Uterus (tissue), 4 donors: Measurements from ENCODE around the gene OSBPL1A. TPM values are rescaled to one million over a fixed set of nuclear protein-coding genes. Genes with fewer than 3 reads are reported as not detected.

Experiments used
- DNase-seq, 2 donors: peaks; one replicate each; pipeline ENCODE4 v3.0.0-alpha.2; 2019 to 2020
- H3K27ac ChIP-seq, 2 donors: fragments of 200-600 bp; sonication (generic); 1 replicate in 1 of 2; 2 replicates in 1 of 2; pipeline ENCODE4 v1.5.1; 2016 to 2018
- H3K27me3 ChIP-seq, 2 donors: fragments of 200-600 bp; sonication (generic); one replicate each; pipeline ENCODE4 v1.5.1; 2018 to 2019; ENCODE audit warnings: control low read depth in 1 of 2
- H3K36me3 ChIP-seq, 2 donors: fragments of 200-600 bp; sonication (generic); one replicate each; pipeline ENCODE4 v1.5.1; 2019; ENCODE audit warnings: control low read depth in 1 of 2
- H3K4me1 ChIP-seq, 2 donors: fragments of 200-600 bp; sonication (generic); one replicate each; pipeline ENCODE4 v1.5.1; 2018 to 2019; ENCODE audit warnings: control low read depth in 1 of 2
- H3K4me3 ChIP-seq, 2 donors: fragments of 200-600 bp; sonication (generic); 1 replicate in 1 of 2; 2 replicates in 1 of 2; pipeline ENCODE4 v1.5.1; 2018 to 2019; ENCODE audit warnings: mild to moderate bottlenecking in 1 of 2
- H3K9me3 ChIP-seq, 2 donors: fragments of 200-600 bp; sonication (generic); one replicate each; pipeline ENCODE4 v1.5.1; 2019; ENCODE audit warnings: control low read depth in 1 of 2
- CTCF ChIP-seq, 4 experiments: fragments of 200-600 bp in 2 of 4; fragments of 450-650 bp in 2 of 4; sonication (generic) in 2 of 4; IDR thresholded peaks; one replicate each; pipeline ENCODE4 v1.5.1; 2016 to 2019; ENCODE audit warnings: antibody characterized with exemption in 4 of 4, mild to moderate bottlenecking in 2 of 4, moderate library complexity in 1 of 4
- POLR2A ChIP-seq, 2 donors: fragments of 450-650 bp; IDR thresholded peaks; one replicate each; pipeline ENCODE4 v1.6.1; 2016; ENCODE audit warnings: antibody characterized with exemption in 2 of 2, mild to moderate bottlenecking in 1 of 2, moderate library complexity in 1 of 2
- intact Hi-C: fragments of 100-400 bp; cut with DNase I; formaldehyde crosslinking; loops from one replicate; pipeline ENCODE4 v1.15.1; 2023; ENCODE audit warnings: low total_unique reads
- total RNA-seq, 4 donors: library from RNA; depleted of rRNA in 3 of 4; stranded (reverse); fragments of >200 nt in 3 of 4; gene quantifications; one replicate each; pipeline versions ENCODE4 v1.1.0 to v1.2.4, GENCODE V29; 2014 to 2023
- donor health status: DM: yes; HTN: yes; CAD: no.

Gene OSBPL1A
- total RNA-seq, 4 donors from 2014 or later = 49.4 to 72.4 (median 62.5) TPM

DNA sequence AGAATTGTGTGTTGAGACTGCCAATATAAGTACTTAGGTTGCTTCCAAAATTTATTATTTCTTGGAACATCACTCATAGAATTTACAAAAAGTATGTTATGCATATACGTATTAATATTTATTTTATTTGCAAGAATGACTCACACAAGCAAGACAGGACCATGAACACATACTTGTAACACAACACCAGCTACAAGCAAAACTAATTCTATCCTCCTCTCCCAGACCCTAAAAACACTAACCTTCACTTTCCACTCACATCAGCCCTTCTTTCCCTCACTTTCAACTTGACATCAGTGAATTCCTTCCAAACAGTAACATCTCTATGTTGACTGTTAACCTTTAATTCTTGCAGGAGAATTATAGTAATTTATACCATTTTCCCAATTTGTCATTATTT, 24.3 kb downstream of the OSBPL1A start:
- no peak overlapping the region for H3K27ac ChIP-seq
- TF ChIP-seq CTCF (IDR thresholded peaks at IDR 0.05) = no peak
- TF ChIP-seq POLR2A (IDR thresholded peaks at IDR 0.05) = no peak
- H3K9me3 ChIP-seq = no peaks in the 10 kb centered on the region
- no peaks in the 10 kb centered on the region for H3K27me3 ChIP-seq
- H3K4me1 ChIP-seq = no peaks in the 10 kb centered on the region
- no peak for DNase-seq
- intact Hi-C loops = no loop called here
- no peaks in the 10 kb centered on the region for H3K36me3 ChIP-seq
- no peak overlapping the region for H3K4me3 ChIP-seq

DNA sequence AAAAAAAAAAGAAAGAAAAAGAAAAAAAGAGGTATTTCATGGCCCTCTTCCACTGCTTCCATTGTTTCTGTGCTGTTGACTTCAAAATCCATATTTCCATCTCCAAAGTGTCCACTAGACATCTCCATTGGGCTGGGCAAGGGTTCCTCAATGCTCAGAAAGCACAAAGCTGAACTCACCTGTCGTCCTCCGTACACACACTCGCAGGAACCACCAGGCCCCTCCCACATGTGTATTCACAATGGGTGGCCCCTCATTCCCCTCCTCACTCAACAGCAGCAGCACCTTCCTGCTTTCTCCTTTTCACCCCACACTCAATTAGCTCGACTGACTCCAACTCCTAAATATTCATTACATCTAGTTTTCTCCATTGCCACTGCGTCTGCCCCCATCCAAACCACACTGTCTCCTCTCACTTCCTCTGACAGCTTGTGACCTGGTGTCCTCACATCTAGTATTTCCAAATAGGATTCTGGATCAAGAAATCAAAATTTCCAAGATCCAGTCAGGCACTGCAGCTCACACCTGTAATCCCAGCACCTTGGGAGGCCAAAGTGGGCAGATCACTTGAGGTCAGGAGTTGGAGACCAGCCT, 25.2 kb downstream of the OSBPL1A start:
- intact Hi-C loops = no loop called here
- TF ChIP-seq POLR2A (IDR thresholded peaks at IDR 0.05) (no peak), CTCF (IDR thresholded peaks at IDR 0.05) (no peak)
- H3K4me3 ChIP-seq = no peak overlapping the region
- no peaks in the 10 kb centered on the region for H3K4me1 ChIP-seq
- no peaks in the 10 kb centered on the region for H3K36me3 ChIP-seq
- no peak for DNase-seq
- no peak overlapping the region for H3K27ac ChIP-seq
- H3K9me3 ChIP-seq = no peaks in the 10 kb centered on the region
- no peaks in the 10 kb centered on the region for H3K27me3 ChIP-seq

DNA sequence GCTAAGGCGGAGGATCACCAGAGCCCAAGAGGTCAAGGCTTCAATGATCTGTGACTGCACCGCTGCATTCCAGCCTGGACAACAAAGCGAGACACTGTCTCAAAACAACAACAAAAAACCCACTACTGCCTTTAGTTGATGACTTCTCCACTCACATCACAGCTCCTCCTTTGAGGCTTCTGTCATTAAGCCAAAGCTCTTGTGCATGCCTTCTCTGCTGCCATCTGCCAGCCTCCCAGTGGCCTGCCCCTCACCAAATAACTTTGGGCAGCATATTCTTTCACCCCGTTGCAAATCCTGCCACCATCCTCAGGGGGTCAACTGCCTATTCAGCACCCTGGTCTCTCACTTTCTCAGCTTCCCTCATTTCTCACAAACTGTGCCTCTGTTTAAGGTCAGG, 27.5 kb downstream of the OSBPL1A start:
- H3K9me3 ChIP-seq = no peaks in the 10 kb centered on the region
- no peak for TF ChIP-seq CTCF (IDR thresholded peaks at IDR 0.05)
- intact Hi-C loops = no loop called here
- H3K4me1 ChIP-seq = no peaks in the 10 kb centered on the region
- no peak for DNase-seq
- no peaks in the 10 kb centered on the region for H3K36me3 ChIP-seq
- H3K4me3 ChIP-seq = no peak overlapping the region
- no peak overlapping the region for H3K27ac ChIP-seq
- no peaks in the 10 kb centered on the region for H3K27me3 ChIP-seq

- intact Hi-C loops = no loop called here
- Histone ChIP-seq H3K4me3 (no peak overlapping the region), H3K9me3 (no peaks in the 10 kb centered on the region), H3K27me3 (no peaks in the 10 kb centered on the region), H3K27ac (no peak overlapping the region), H3K4me1 (no peaks in the 10 kb centered on the region), H3K36me3 (no peaks in the 10 kb centered on the region)
- DNase-seq = no peak
- no peak for TF ChIP-seq CTCF (IDR thresholded peaks at IDR 0.05)
- TF ChIP-seq POLR2A (IDR thresholded peaks at IDR 0.05) = no peak
These were observed 28.2 kb downstream of the OSBPL1A start for GRCh38 chr18:24369426-24369825.

DNA sequence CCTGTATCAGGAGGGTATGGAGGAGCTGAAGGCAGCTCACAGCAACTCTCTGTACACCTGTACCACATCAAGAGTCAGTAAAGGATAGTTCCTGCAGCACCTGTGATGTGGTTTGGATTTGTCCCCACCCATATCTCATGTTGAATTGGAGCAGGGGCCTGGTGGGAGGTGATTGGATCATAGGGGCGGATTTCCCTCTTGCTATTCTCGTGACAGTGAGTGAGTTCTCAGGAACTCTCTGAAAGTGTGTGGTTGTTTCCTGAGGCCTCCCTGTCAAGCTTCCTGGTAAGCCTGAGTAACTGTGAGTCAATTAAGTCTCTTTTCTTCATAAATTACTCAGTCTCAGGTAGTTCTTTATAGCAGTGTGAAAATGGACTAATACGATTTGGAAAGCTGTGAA, 28.9 kb downstream of the OSBPL1A start:
- no peaks in the 10 kb centered on the region for H3K27me3 ChIP-seq
- no peak for TF ChIP-seq POLR2A (IDR thresholded peaks at IDR 0.05)
- H3K4me3 ChIP-seq = no peak overlapping the region
- no peak overlapping the region for H3K27ac ChIP-seq
- no peak for DNase-seq
- intact Hi-C loops = no loop called here
- no peaks in the 10 kb centered on the region for H3K4me1 ChIP-seq
- no peaks in the 10 kb centered on the region for H3K9me3 ChIP-seq
- H3K36me3 ChIP-seq = no peaks in the 10 kb centered on the region

GRCh38 chr18:24366328-24366727, 31.3 kb downstream of the OSBPL1A start:
- Histone ChIP-seq H3K4me1 (no peaks in the 10 kb centered on the region), H3K27me3 (no peaks in the 10 kb centered on the region), H3K4me3 (no peak overlapping the region), H3K27ac (no peak overlapping the region), H3K36me3 (no peaks in the 10 kb centered on the region), H3K9me3 (no peaks in the 10 kb centered on the region)
- intact Hi-C loops = no loop called here
- DNase-seq = no peak
- TF ChIP-seq POLR2A (IDR thresholded peaks at IDR 0.05) (no peak), CTCF (IDR thresholded peaks at IDR 0.05) (no peak)
